GM21717 (cell line): ENCODE measurements around the gene PUS1.
A peak's percentile ranks its signal among the peaks of the same experiment; 100 is the strongest.
"Not testable (repeated sequence)": the region's sequence is repeated elsewhere in the genome, so short reads cannot be mapped to it uniquely, and the experiment has no call there.

ENCODE experiments used
- ATAC-seq: cut with Tn5 transposase; IDR thresholded peaks from one replicate; pipeline ENCODE4 v1.9.1; 2021; ENCODE audit warnings: mild to moderate bottlenecking, moderate library complexity; ENCODE audit not compliant: unreplicated experiment

PUS1 gene

GRCh38 chr12:131930510-131930909, 1.4 kb downstream of the PUS1 start:
- no peak for ATAC-seq

GRCh38 chr12:131933387-131933786, 4.3 kb downstream of the PUS1 start:
- ATAC-seq: no peak

GRCh38 chr12:131934535-131934934, 5.5 kb downstream of the PUS1 start:
- no peak for ATAC-seq

GRCh38 chr12:131938082-131938481, 9.0 kb downstream of the PUS1 start:
- ATAC-seq: no peak

- ATAC-seq: no peak
Measured at GRCh38 chr12:131939007-131939406, 9.9 kb downstream of the PUS1 start.

GRCh38 chr12:131940141-131940547, 11.1 kb downstream of the PUS1 start:
- ATAC-seq: no peak

- no peak for ATAC-seq
Measured at GRCh38 chr12:131941116-131941986, 12.3 kb downstream of the PUS1 start.

GRCh38 chr12:131941987-131942341, 12.9 kb downstream of the PUS1 start:
- ATAC-seq: no peak

- ATAC-seq: no peak
Measured at GRCh38 chr12:131942671-131943070, 13.6 kb downstream of the PUS1 start.

GRCh38 chr12:131943389-131943788, 14.3 kb downstream of the PUS1 start:
- no peak for ATAC-seq

GRCh38 chr12:131943876-131944275, 14.8 kb downstream of the PUS1 start:
- ATAC-seq: no peak

- no peak for ATAC-seq
Measured at GRCh38 chr12:131944601-131945251, 15.7 kb downstream of the PUS1 start.

- no peak for ATAC-seq
Measured at GRCh38 chr12:131946757-131947156, 17.7 kb downstream of the PUS1 start.

- no peak for ATAC-seq
Measured at GRCh38 chr12:131947482-131948027, 18.5 kb downstream of the PUS1 start.

GRCh38 chr12:131948166-131948712, 19.2 kb downstream of the PUS1 start:
- ATAC-seq: no peak

- ATAC-seq: not testable (repeated sequence)
Measured at GRCh38 chr12:131948713-131949430, 19.8 kb downstream of the PUS1 start.

GRCh38 chr12:131949431-131950181, 20.5 kb downstream of the PUS1 start, which contains the start of gene EP400:
Gene EP400 (plus strand): TSS chr12:131949942. CDS start chr12:131960620, 10,678 bp downstream.
- ATAC-seq: peak; percentile 83

GRCh38 chr12:131950182-131950913, 21.3 kb downstream of the PUS1 start:
- ATAC-seq: peak; percentile 30

GRCh38 chr12:131953810-131954209, 24.7 kb downstream of the PUS1 start:
- ATAC-seq: not testable (repeated sequence)
